H9 (cell line): ENCODE results near the gene TMEM132C. TPM values are rescaled to one million over a fixed set of nuclear protein-coding genes. Genes with fewer than 3 reads are reported as not detected.

Source experiments
- DNase-seq: peaks from one replicate; pipeline ENCODE4 v3.0.0-alpha.2; 2017
- H2AFZ ChIP-seq: one replicate; pipeline ENCODE4 v1.6.1; 2013; ENCODE audit warnings: mild to moderate bottlenecking, low read length, control low read depth, moderate library complexity
- H2AK5ac ChIP-seq: 2 replicates; pipeline ENCODE4 v1.6.1; 2013; ENCODE audit warnings: low read length, control low read depth, mixed read lengths; ENCODE audit not compliant: insufficient read length
- H2BK120ac ChIP-seq: one replicate; pipeline ENCODE4 v1.6.1; 2013; ENCODE audit warnings: low read depth, mild to moderate bottlenecking, low read length, control low read depth, inconsistent platforms; ENCODE audit not compliant: poor library complexity, severe bottlenecking
- H2BK12ac ChIP-seq: 2 replicates; pipeline ENCODE4 v1.6.1; 2013; ENCODE audit warnings: low read length, control low read depth, mixed read lengths, low read depth; ENCODE audit not compliant: insufficient read length
- H2BK15ac ChIP-seq: 2 replicates; pipeline ENCODE4 v1.6.1; 2013; ENCODE audit warnings: low read depth, low read length, control low read depth
- H2BK20ac ChIP-seq: one replicate; pipeline ENCODE4 v1.6.1; 2013; ENCODE audit warnings: low read depth, mild to moderate bottlenecking, low read length, control low read depth, inconsistent platforms; ENCODE audit not compliant: poor library complexity, severe bottlenecking
- H2BK5ac ChIP-seq: 2 replicates; pipeline ENCODE4 v1.6.1; 2013; ENCODE audit warnings: low read length, control low read depth, mixed read lengths; ENCODE audit not compliant: insufficient read length
- H3K14ac ChIP-seq: 2 replicates; pipeline ENCODE4 v1.6.1; 2013; ENCODE audit warnings: low read length, control low read depth; ENCODE audit not compliant: insufficient read depth
- H3K18ac ChIP-seq: 2 replicates; pipeline ENCODE4 v1.6.1; 2013; ENCODE audit warnings: low read depth, mild to moderate bottlenecking, mixed read lengths, low read length, control low read depth; ENCODE audit not compliant: insufficient read length
- H3K23ac ChIP-seq: 2 replicates; pipeline ENCODE4 v1.6.1; 2013; ENCODE audit warnings: low read length, control low read depth, mixed read lengths, low read depth; ENCODE audit not compliant: insufficient read length
- H3K23me2 ChIP-seq: 2 replicates; pipeline ENCODE4 v1.6.1; 2013; ENCODE audit warnings: low read depth, mild to moderate bottlenecking, mixed read lengths, low read length, control low read depth; ENCODE audit not compliant: insufficient read length, poor library complexity, severe bottlenecking
- H3K27ac ChIP-seq: 2 replicates; pipeline ENCODE4 v1.5.1; 2013; ENCODE audit warnings: low read length, control low read depth, mixed read lengths, low read depth; ENCODE audit not compliant: insufficient read length
- H3K27me3 ChIP-seq: 2 replicates; pipeline ENCODE4 v1.6.1; 2013; ENCODE audit warnings: low read length, control low read depth, inconsistent platforms; ENCODE audit not compliant: insufficient read depth
- H3K4ac ChIP-seq: 2 replicates; pipeline ENCODE4 v1.6.1; 2013; ENCODE audit warnings: low read depth, mild to moderate bottlenecking, control low read depth, inconsistent platforms, low read length, moderate library complexity
- H3K4me1 ChIP-seq: 2 replicates; pipeline ENCODE4 v1.6.1; 2013; ENCODE audit warnings: low read length, control low read depth, inconsistent platforms; ENCODE audit not compliant: insufficient read depth
- H3K4me2 ChIP-seq: 2 replicates; pipeline ENCODE4 v1.6.1; 2013; ENCODE audit warnings: low read length, control low read depth, mixed read lengths; ENCODE audit not compliant: insufficient read length, insufficient read depth
- H3K56ac ChIP-seq: 2 replicates; pipeline ENCODE4 v1.6.1; 2013; ENCODE audit warnings: low read depth, mild to moderate bottlenecking, mixed read lengths, low read length, control low read depth; ENCODE audit not compliant: insufficient read length
- H3K79me1 ChIP-seq: 2 replicates; pipeline ENCODE4 v1.6.1; 2013; ENCODE audit warnings: low read depth, mild to moderate bottlenecking, moderate library complexity, low read length, control low read depth, inconsistent platforms; ENCODE audit not compliant: insufficient read depth, poor library complexity, severe bottlenecking
- H3K79me2 ChIP-seq: 2 replicates; pipeline ENCODE4 v1.6.1; 2013; ENCODE audit warnings: low read length, control low read depth, inconsistent platforms; ENCODE audit not compliant: insufficient read depth
- H3K9ac ChIP-seq: 2 replicates; pipeline ENCODE4 v1.6.1; 2013; ENCODE audit warnings: low read length, control low read depth, mixed read lengths; ENCODE audit not compliant: insufficient read length; ENCODE audit errors: extremely low read depth
- H3K9me3 ChIP-seq: one replicate; pipeline ENCODE4 v1.6.1; 2013; ENCODE audit warnings: low read depth, low read length, inconsistent platforms; ENCODE audit not compliant: control insufficient read depth
- H3T11ph ChIP-seq: one replicate; pipeline ENCODE4 v1.6.1; 2013; ENCODE audit warnings: mild to moderate bottlenecking, low read length, control low read depth, inconsistent platforms
- H4K20me1 ChIP-seq: one replicate; pipeline ENCODE4 v1.6.1; 2013; ENCODE audit not compliant: control insufficient read depth, insufficient read length, insufficient read depth
- H4K5ac ChIP-seq: 2 replicates; pipeline ENCODE4 v1.6.1; 2013; ENCODE audit warnings: low read depth, mild to moderate bottlenecking, mixed read lengths, low read length, control low read depth; ENCODE audit not compliant: insufficient read length
- H4K8ac ChIP-seq: replicated peaks from 2 replicates; pipeline ENCODE4 v1.6.1; 2013; ENCODE audit warnings: low read length, control low read depth, mixed read lengths, low read depth; ENCODE audit not compliant: insufficient read length
- H4K91ac ChIP-seq: 2 replicates; pipeline ENCODE4 v1.6.1; 2013; ENCODE audit warnings: low read depth, mild to moderate bottlenecking, moderate library complexity, mixed read lengths, low read length, control low read depth; ENCODE audit not compliant: insufficient read length
- H3K27ac Mint-ChIP-seq, 3 experiments: 2 replicates in 2 of 3; 3 replicates in 1 of 3; pipeline ENCODE4 v1.8.0; 2020 to 2021; ENCODE audit warnings: mixed read lengths in 3 of 3, mild to moderate bottlenecking in 1 of 3, moderate library complexity in 1 of 3
- H3K27me3 Mint-ChIP-seq: 2 replicates; pipeline ENCODE4 v1.8.0; 2021; ENCODE audit warnings: low read depth, mild to moderate bottlenecking, moderate library complexity, mixed read lengths
- H3K36me3 Mint-ChIP-seq, 3 experiments: 2 replicates in 2 of 3; 3 replicates in 1 of 3; pipeline ENCODE4 v1.8.0; 2020 to 2021; ENCODE audit warnings: low read depth in 3 of 3, mixed read lengths in 3 of 3; ENCODE audit not compliant: insufficient read depth in 1 of 3
- H3K4me1 Mint-ChIP-seq, 2 experiments: 2 replicates each; pipeline ENCODE4 v1.8.0; 2020; ENCODE audit warnings: mixed read lengths in 2 of 2
- H3K4me3 Mint-ChIP-seq, 2 experiments: 2 replicates in 1 of 2; 3 replicates in 1 of 2; pipeline ENCODE4 v1.8.0; 2020 to 2021; ENCODE audit warnings: mild to moderate bottlenecking in 2 of 2, mixed read lengths in 2 of 2, moderate library complexity in 1 of 2
- H3K9me3 Mint-ChIP-seq, 2 experiments: 2 replicates in 1 of 2; 3 replicates in 1 of 2; pipeline ENCODE4 v1.8.0; 2020; ENCODE audit warnings: mild to moderate bottlenecking in 2 of 2, mixed read lengths in 2 of 2, moderate library complexity in 1 of 2
- WGBS: extraction: QIAGEN DNeasy Blood & Tissue Kit; methylation state at CpG from one replicate; pipeline ENCODE4 v1.1.7; 2013; ENCODE audit warnings: missing lambda C conversion rate, low lambda C conversion rate, mixed read lengths; ENCODE audit not compliant: insufficient read length; ENCODE audit errors: extremely low coverage; 5-methylcytosine and 5-hydroxymethylcytosine counted together
- total RNA-seq: library from RNA; stranded (reverse); gene quantifications from 2 replicates; pipeline ENCODE4 v1.2.1, GENCODE V29; 2021
- TF ChIP-seq, protein P1 (sequence below): fragments of 200-600 bp; sonication (generic); conservative IDR thresholded peaks from 3 replicates; pipeline ENCODE4 v1.8.0; 2021; ENCODE audit warnings: antibody characterized with exemption, mild to moderate bottlenecking

TMEM132C gene
- total RNA-seq, 1 experiment from 2014 or later = 0.22 TPM

DNA sequence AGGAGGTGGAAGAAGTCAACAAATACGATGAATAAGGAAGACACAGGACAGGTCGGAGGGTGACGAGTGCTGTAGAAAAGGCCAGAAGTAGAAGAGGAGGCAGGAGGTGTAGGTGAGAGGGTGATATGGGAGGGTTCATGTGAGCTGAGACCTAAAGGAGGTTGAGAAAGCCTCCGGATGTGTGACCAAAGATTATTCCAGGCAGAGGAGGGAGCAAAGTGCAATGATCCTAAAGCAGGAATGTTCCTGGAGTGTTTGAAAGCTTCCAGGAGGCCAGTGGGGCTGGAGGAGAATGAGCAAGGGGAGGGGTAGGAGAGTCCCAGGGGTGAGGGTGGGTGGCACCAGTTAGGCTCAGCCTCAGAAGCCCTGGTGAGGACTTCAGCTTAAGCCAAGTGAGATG, 340.0 kb downstream of the TMEM132C start:
- no peak overlapping the region for H2BK12ac ChIP-seq
- TF ChIP-seq, protein P1, sequence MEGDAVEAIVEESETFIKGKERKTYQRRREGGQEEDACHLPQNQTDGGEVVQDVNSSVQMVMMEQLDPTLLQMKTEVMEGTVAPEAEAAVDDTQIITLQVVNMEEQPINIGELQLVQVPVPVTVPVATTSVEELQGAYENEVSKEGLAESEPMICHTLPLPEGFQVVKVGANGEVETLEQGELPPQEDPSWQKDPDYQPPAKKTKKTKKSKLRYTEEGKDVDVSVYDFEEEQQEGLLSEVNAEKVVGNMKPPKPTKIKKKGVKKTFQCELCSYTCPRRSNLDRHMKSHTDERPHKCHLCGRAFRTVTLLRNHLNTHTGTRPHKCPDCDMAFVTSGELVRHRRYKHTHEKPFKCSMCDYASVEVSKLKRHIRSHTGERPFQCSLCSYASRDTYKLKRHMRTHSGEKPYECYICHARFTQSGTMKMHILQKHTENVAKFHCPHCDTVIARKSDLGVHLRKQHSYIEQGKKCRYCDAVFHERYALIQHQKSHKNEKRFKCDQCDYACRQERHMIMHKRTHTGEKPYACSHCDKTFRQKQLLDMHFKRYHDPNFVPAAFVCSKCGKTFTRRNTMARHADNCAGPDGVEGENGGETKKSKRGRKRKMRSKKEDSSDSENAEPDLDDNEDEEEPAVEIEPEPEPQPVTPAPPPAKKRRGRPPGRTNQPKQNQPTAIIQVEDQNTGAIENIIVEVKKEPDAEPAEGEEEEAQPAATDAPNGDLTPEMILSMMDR = no peak

More for the DNA sequence above, 340.0 kb downstream of the TMEM132C start:
- no peak overlapping the region for H3K18ac ChIP-seq
- H3K56ac ChIP-seq = no peak overlapping the region
- peaks cover 3 to 16% of the 10 kb centered on the region in 2 experiments for H3K4me1 Mint-ChIP-seq
- H2AK5ac ChIP-seq = no peak overlapping the region
- no peak overlapping the region for H4K5ac ChIP-seq
- H3K4me1 ChIP-seq = no peaks in the 10 kb centered on the region
- DNase-seq = no peak
- H3K36me3 Mint-ChIP-seq = no peaks in the 10 kb centered on the region
- no peak overlapping the region for H2BK120ac ChIP-seq
- H4K91ac ChIP-seq = no peak overlapping the region
- WGBS = no CpG with 5 or more reads among the region's 4 CpGs
- H3K9ac ChIP-seq = no peak overlapping the region
- no peaks in the 10 kb centered on the region for H3K79me2 ChIP-seq
- H3T11ph ChIP-seq = no peak overlapping the region
- H3K23ac ChIP-seq = no peak overlapping the region
- H4K8ac ChIP-seq = no peak overlapping the region
- H2BK15ac ChIP-seq = no peak overlapping the region
- no peak overlapping the region for H3K14ac ChIP-seq
- no peaks in the 10 kb centered on the region for H3K79me1 ChIP-seq
- H3K4ac ChIP-seq = no peak overlapping the region
- no peak overlapping the region for H3K4me2 ChIP-seq
- no peaks in the 10 kb centered on the region for H4K20me1 ChIP-seq
- no peak overlapping the region for H3K4me3 Mint-ChIP-seq
- no peak overlapping the region; a peak in 1 of 7 replicates for H3K27ac Mint-ChIP-seq
- no peaks in the 10 kb centered on the region for H3K9me3 ChIP-seq
- H3K27ac ChIP-seq = no peak overlapping the region
- H2BK20ac ChIP-seq = no peak overlapping the region
- H2AFZ ChIP-seq = no peak overlapping the region
- H3K27me3 Mint-ChIP-seq = peaks cover 30% of the 10 kb centered on the region
- H3K27me3 ChIP-seq = no peaks in the 10 kb centered on the region
- H2BK5ac ChIP-seq = no peak overlapping the region
- H3K23me2 ChIP-seq = no peaks in the 10 kb centered on the region
- no peaks in the 10 kb centered on the region for H3K9me3 Mint-ChIP-seq
